RPMI8226 (cell line): ENCODE data around the gene BARX2.

Experiments used
- DNase-seq: peaks from one replicate; pipeline ENCODE4 v3.0.0-alpha.2; 2015

Gene BARX2

GRCh38 chr11:129404731-129405130 is 29.1 kb downstream of the BARX2 start:
- no peak for DNase-seq

- no peak for DNase-seq
Observed at GRCh38 chr11:129408865-129409444, 33.3 kb downstream of the BARX2 start.

- DNase-seq, result no peak
Observed at GRCh38 chr11:129410395-129410960, 34.8 kb downstream of the BARX2 start.

GRCh38 chr11:129412494-129412893 is 36.8 kb downstream of the BARX2 start:
- no peak for DNase-seq

GRCh38 chr11:129414144-129414872 is 38.7 kb downstream of the BARX2 start:
- no peak for DNase-seq

GRCh38 chr11:129416080-129416820 is 40.6 kb downstream of the BARX2 start:
- no peak for DNase-seq

- no peak for DNase-seq
Observed at GRCh38 chr11:129417458-129417857, 41.8 kb downstream of the BARX2 start.

- no peak for DNase-seq
Observed at GRCh38 chr11:129418039-129418438, 42.4 kb downstream of the BARX2 start.

- no peak for DNase-seq
Observed at GRCh38 chr11:129419386-129419785, 43.7 kb downstream of the BARX2 start.

GRCh38 chr11:129423426-129423825 is 47.8 kb downstream of the BARX2 start:
- DNase-seq, result no peak

GRCh38 chr11:129425214-129425613 is 49.6 kb downstream of the BARX2 start:
- DNase-seq, result no peak

- DNase-seq, result no peak
Observed at GRCh38 chr11:129426038-129426437, 50.4 kb downstream of the BARX2 start.

GRCh38 chr11:129426776-129427175 is 51.1 kb downstream of the BARX2 start:
- DNase-seq, result no peak

- DNase-seq, result no peak
Observed at GRCh38 chr11:129427376-129427775, 51.7 kb downstream of the BARX2 start.

- DNase-seq, result no peak
Observed at GRCh38 chr11:129427816-129428406, 52.3 kb downstream of the BARX2 start.

GRCh38 chr11:129428557-129428956 is 52.9 kb downstream of the BARX2 start:
- DNase-seq, result no peak

GRCh38 chr11:129434641-129435498 is 59.2 kb downstream of the BARX2 start:
- DNase-seq, result no peak

GRCh38 chr11:129435499-129436245 is 60.0 kb downstream of the BARX2 start:
- DNase-seq, result no peak

- no peak for DNase-seq
Observed at GRCh38 chr11:129436573-129436972, 60.9 kb downstream of the BARX2 start.

GRCh38 chr11:129440028-129440713 is 64.5 kb downstream of the BARX2 start:
- no peak for DNase-seq

GRCh38 chr11:129442171-129442570 is 66.5 kb downstream of the BARX2 start:
- DNase-seq, result no peak
